Nephron progenitor cell (in vitro differentiated cells): Measurements from ENCODE around the gene P2RY2.

Experiments
- DNase-seq: peaks from one replicate; pipeline ENCODE4 v3.0.0; 2021
- H3K27ac Mint-ChIP-seq: 2 replicates; pipeline ENCODE4 v1.8.0; 2021; ENCODE audit warnings: mild to moderate bottlenecking, moderate library complexity, mixed read lengths
- H3K27me3 Mint-ChIP-seq: 2 replicates; pipeline ENCODE4 v1.8.0; 2021; ENCODE audit warnings: mild to moderate bottlenecking, low read depth, mixed read lengths; ENCODE audit not compliant: poor library complexity
- H3K36me3 Mint-ChIP-seq: 2 replicates; pipeline ENCODE4 v1.8.0; 2021; ENCODE audit warnings: low read depth, mixed read lengths
- H3K4me1 Mint-ChIP-seq: 2 replicates; pipeline ENCODE4 v1.8.0; 2021; ENCODE audit warnings: mixed read lengths
- H3K4me3 Mint-ChIP-seq: 2 replicates; pipeline ENCODE4 v1.8.0; 2021; ENCODE audit warnings: mild to moderate bottlenecking, moderate library complexity, mixed read lengths
- H3K9me3 Mint-ChIP-seq: 2 replicates; pipeline ENCODE4 v1.8.0; 2021; ENCODE audit warnings: mild to moderate bottlenecking, moderate library complexity, mixed read lengths
- TF ChIP-seq, protein P1 (sequence below): fragments of 200-600 bp; sonication (generic); IDR thresholded peaks from 2 replicates; pipeline ENCODE4 v1.5.0; 2021; ENCODE audit warnings: antibody characterized with exemption

P2RY2 gene

DNA sequence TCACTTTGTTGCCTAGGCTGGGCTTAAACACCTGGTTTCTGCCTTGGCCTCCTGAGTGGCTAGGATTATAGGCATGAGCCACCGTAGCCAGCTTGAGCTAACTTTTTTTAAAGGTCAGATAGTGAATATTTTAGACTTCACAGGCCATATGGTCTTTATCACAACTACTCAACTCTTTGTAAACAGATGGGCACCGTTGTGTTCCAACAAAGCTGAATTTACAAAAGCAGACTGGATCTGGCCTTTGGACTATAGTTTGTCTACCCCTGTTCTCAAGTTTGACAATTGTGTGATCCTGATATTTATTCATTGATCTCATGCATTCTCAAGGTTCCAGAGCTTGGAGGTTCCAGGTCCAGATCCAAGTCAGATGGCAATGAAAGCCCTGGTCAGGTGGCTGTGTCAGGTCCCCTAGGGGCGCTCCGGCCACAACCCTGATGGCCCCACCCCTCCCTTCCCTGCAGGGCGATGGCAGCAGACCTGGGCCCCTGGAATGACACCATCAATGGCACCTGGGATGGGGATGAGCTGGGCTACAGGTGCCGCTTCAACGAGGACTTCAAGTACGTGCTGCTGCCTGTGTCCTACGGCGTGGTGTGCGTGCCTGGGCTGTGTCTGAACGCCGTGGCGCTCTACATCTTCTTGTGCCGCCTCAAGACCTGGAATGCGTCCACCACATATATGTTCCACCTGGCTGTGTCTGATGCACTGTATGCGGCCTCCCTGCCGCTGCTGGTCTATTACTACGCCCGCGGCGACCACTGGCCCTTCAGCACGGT is 15.8 kb downstream of the P2RY2 start:
- H3K36me3 Mint-ChIP-seq: no peaks in the 10 kb centered on the region
- DNase-seq: no peak
- H3K4me3 Mint-ChIP-seq: no peak overlapping the region
- H3K27ac Mint-ChIP-seq: no peak overlapping the region
- H3K4me1 Mint-ChIP-seq: peaks cover 28% of the 10 kb centered on the region
- H3K9me3 Mint-ChIP-seq: no peaks in the 10 kb centered on the region
- TF ChIP-seq, protein P1, sequence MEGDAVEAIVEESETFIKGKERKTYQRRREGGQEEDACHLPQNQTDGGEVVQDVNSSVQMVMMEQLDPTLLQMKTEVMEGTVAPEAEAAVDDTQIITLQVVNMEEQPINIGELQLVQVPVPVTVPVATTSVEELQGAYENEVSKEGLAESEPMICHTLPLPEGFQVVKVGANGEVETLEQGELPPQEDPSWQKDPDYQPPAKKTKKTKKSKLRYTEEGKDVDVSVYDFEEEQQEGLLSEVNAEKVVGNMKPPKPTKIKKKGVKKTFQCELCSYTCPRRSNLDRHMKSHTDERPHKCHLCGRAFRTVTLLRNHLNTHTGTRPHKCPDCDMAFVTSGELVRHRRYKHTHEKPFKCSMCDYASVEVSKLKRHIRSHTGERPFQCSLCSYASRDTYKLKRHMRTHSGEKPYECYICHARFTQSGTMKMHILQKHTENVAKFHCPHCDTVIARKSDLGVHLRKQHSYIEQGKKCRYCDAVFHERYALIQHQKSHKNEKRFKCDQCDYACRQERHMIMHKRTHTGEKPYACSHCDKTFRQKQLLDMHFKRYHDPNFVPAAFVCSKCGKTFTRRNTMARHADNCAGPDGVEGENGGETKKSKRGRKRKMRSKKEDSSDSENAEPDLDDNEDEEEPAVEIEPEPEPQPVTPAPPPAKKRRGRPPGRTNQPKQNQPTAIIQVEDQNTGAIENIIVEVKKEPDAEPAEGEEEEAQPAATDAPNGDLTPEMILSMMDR: no peak
- H3K27me3 Mint-ChIP-seq: peaks cover 3% of the 10 kb centered on the region

DNA sequence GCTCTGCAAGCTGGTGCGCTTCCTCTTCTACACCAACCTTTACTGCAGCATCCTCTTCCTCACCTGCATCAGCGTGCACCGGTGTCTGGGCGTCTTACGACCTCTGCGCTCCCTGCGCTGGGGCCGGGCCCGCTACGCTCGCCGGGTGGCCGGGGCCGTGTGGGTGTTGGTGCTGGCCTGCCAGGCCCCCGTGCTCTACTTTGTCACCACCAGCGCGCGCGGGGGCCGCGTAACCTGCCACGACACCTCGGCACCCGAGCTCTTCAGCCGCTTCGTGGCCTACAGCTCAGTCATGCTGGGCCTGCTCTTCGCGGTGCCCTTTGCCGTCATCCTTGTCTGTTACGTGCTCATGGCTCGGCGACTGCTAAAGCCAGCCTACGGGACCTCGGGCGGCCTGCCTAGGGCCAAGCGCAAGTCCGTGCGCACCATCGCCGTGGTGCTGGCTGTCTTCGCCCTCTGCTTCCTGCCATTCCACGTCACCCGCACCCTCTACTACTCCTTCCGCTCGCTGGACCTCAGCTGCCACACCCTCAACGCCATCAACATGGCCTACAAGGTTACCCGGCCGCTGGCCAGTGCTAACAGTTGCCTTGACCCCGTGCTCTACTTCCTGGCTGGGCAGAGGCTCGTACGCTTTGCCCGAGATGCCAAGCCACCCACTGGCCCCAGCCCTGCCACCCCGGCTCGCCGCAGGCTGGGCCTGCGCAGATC is 16.5 kb downstream of the P2RY2 start:
- no peaks in the 10 kb centered on the region for H3K9me3 Mint-ChIP-seq
- H3K27me3 Mint-ChIP-seq: peaks cover 3% of the 10 kb centered on the region
- H3K4me3 Mint-ChIP-seq: no peak overlapping the region
- peaks cover 21% of the 10 kb centered on the region for H3K4me1 Mint-ChIP-seq
- DNase-seq: no peak
- TF ChIP-seq, protein P1: no peak
- no peak overlapping the region for H3K27ac Mint-ChIP-seq
- H3K36me3 Mint-ChIP-seq: no peaks in the 10 kb centered on the region

- no peaks in the 10 kb centered on the region for H3K36me3 Mint-ChIP-seq
- no peak overlapping the region for H3K4me3 Mint-ChIP-seq
- no peaks in the 10 kb centered on the region for H3K9me3 Mint-ChIP-seq
- no peak for DNase-seq
- peaks cover 3% of the 10 kb centered on the region for H3K27me3 Mint-ChIP-seq
- H3K4me1 Mint-ChIP-seq: peaks cover 14% of the 10 kb centered on the region
- TF ChIP-seq, protein P1: no peak
- H3K27ac Mint-ChIP-seq: no peak overlapping the region
Measured at GRCh38 chr11:73235236-73235786, 17.2 kb downstream of the P2RY2 start.

DNA sequence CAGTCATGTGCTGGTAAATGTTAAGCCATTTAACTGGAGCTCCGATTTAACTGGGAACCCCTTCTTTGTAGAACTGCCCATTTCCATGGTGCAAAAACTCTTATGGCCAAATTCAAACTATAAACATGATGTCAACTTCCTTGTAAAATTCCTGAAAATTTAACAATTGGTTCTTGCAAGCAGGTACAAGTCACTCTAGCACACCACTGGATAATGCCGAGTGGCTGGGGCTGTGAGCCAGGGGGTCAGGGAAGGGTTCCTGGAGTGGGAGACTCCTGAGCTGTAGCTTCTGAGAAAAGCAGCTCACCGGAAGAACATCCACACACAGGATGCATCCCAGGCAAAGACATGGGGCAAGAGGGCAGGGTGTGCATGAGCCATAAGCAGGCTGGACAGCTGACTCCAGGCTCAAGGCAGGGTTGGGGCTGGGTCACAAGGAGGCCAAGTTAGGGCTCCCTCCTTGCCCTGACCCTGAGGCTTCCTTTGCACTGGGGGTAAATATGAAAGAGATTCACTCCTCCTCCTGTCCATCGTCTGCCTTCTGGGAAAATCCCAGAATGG is 18.2 kb downstream of the P2RY2 start:
- Mint-ChIP-seq H3K4me3 (no peak overlapping the region), H3K9me3 (no peaks in the 10 kb centered on the region), H3K4me1 (peaks cover 13% of the 10 kb centered on the region), H3K27ac (no peak overlapping the region), H3K27me3 (peaks cover 3% of the 10 kb centered on the region), H3K36me3 (no peaks in the 10 kb centered on the region)
- no peak for DNase-seq
- TF ChIP-seq, protein P1: no peak

GRCh38 chr11:73236854-73237253 is 18.8 kb downstream of the P2RY2 start:
- Mint-ChIP-seq H3K36me3 (no peaks in the 10 kb centered on the region), H3K4me1 (peaks cover 19% of the 10 kb centered on the region), H3K27ac (no peak overlapping the region), H3K27me3 (peaks cover 7% of the 10 kb centered on the region), H3K9me3 (no peaks in the 10 kb centered on the region), H3K4me3 (no peak overlapping the region)
- DNase-seq: peak; percentile 64
- TF ChIP-seq, protein P1: peak; percentile 64
